IPS DF 4.7 (cell line): ENCODE data around the gene ZNF740.
"Not testable (repeated sequence)": the region's sequence is repeated elsewhere in the genome, so short reads cannot be mapped to it uniquely, and the experiment has no call there.

Source experiments
- DNase-seq: peaks from one replicate; pipeline ENCODE4 v3.0.0-alpha.2; 2013; ENCODE audit warnings: low spot score; ENCODE audit errors: extremely low read depth

Gene ZNF740, protein sequence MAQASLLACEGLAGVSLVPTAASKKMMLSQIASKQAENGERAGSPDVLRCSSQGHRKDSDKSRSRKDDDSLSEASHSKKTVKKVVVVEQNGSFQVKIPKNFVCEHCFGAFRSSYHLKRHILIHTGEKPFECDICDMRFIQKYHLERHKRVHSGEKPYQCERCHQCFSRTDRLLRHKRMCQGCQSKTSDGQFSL

GRCh38 chr12:53180220-53180930 is at the start of gene ZNF740, which contains the start of gene CSAD:
ZNF740 (plus strand) TSS chr12:53180722; CDS start chr12:53181984, 1,262 bp downstream.
CSAD (minus strand) TSS chr12:53180925; CDS start chr12:53173470, 7,455 bp downstream.
- peak; percentile 93 for DNase-seq

DNA sequence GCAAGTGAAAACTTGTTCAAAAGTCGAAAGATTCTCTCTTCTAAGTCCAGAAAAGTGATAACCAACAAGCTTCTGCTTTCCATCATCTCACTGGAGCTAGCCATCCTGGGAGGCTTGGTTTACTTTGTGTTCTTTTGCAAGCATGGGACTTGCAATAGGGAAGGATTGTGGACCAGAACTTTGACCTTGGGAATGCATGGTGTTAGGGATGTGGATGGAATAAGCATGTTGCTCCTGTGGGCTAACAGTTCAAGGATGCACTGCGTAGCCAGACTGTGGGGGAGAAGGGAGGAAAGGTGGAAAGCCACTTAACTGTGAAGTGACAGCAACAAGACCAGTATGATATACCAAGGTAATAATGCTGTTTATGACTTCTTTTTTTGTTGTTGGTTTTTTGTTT is 48.7 kb upstream of the ZNF740 start:
- no peak for DNase-seq

GRCh38 chr12:53133722-53134121 is 46.8 kb upstream of the ZNF740 start:
- no peak for DNase-seq

GRCh38 chr12:53143355-53143754 is 37.2 kb upstream of the ZNF740 start:
- DNase-seq, result no peak

- DNase-seq, result no peak
Observed at GRCh38 chr12:53145383-53146260, 34.9 kb upstream of the ZNF740 start.

- DNase-seq, result no peak
Observed at GRCh38 chr12:53147181-53147580, 33.3 kb upstream of the ZNF740 start.

DNA sequence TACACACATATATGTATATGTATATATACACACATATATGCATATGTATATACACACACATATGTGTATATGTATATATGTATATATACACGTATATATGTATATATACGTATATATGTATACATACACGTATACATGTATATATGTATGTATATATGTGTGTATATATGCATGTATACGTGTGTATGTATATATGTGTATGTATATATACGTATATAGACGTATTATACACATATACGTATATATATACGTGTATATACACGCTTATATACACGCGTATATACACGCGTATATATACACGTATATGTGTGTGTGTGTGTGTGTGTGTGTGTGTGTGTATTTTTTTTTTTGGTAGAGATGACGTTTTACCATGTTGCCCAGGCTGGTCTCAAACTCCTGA is 32.9 kb upstream of the ZNF740 start:
- no peak for DNase-seq

DNA sequence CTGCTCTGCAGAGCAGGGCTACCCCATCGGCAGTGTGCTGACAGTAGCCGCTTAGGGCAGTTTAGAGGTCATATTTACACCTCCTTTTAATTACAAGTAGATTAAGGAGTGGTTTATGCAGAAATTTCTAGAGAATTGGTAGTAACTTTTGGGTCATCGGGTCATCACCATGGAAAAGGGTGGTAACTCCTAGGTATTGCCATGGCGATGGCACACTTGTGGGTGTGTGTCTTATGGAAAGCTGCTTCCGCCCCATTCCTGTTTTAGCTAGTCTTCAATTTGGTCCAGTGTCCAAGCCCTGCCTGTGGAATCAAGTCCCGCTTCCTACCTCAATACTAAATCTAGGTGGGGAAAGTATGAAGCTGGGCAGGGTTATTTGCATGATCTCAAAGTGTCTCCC is 29.5 kb upstream of the ZNF740 start:
- DNase-seq, result no peak

GRCh38 chr12:53152390-53152789 is 28.1 kb upstream of the ZNF740 start:
- DNase-seq, result no peak

DNA sequence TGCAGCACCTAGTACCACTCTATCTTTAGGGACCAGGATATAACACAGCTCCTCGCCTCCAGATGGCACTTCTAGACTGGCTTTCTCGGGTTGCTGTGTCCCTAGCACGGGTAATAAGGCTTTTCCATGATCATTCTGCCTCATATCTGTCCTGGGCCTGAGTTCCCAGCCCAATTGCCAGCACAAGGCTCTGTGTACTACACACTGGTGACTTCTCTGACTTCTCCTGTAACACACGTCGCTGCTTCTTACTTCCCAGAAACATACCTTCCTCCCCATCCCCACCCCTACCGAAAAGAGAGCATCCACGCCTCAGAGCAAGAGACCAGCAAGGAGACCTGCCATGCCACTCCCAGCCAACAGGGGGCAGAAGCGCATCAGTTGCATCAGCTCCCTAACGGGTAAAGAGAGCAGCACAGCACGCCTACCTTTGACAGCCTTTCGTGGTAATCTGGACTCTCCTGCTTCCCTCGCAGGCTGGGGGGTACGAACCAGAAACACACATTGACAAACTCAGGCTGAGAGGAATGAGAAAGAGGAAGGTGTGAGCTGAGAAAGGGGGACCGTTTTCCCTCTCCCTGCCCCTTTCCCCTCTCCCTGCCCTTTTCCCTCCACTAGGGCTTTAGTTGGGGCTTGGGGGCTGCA is 21.2 kb upstream of the ZNF740 start:
- peak; percentile 80 for DNase-seq

DNA sequence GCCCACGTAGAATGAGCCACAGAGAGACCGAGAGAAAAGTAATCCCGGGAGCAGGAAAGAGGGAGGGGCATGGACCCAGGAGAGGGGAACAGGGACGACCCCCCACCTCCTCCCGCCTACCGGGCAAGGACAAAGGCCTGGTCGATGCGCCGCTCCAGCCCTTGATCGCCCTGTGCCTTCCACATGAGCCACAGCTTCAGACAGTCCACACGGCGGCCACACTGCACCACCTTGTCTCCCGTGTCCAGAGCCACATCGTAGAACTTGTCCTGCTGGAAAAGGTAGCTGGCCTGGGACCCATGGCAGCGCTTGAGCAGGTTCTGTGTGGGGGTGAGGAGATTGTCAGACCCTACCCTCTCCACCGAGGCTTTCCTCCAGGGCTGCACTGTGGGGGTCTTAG is 20.5 kb upstream of the ZNF740 start:
- no peak for DNase-seq

GRCh38 chr12:53160673-53161072 is 19.8 kb upstream of the ZNF740 start:
- no peak for DNase-seq

DNA sequence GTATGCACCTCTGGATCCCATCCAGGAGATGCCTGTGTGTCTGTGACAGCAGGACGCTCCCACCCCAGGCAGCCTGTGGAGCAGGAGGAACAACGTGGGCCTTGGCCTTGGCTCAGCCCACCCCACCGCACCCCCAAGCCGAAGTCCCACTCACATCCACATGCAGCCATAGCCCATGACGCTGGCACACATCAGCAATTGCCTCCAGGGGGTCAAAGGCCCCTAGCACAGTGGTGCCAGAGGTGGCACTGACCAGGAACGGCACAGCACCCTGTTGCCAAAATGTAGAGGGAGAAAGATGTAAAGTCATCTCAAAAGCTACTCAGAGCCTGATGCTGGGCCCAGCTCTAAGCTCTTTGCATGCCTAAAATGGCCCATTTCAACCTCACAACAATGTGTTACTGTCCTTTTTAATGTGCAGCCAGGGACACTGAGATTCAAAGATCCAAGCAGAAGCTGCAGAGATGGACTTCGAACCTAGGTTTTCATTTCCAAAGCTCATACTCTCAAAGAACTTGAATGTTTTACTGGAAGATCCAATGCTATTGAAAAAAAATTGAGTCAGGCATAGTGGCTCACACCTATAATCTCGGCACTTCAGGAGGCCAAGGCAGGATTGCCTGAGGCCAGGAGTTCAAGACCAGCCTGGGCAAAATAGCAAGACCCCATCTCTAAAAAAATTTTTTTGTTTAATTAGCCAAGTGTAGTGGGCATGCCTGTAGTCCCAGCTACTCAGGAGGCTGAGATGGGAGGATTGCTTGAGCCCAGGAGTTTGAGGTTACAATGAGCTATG is 19.2 kb upstream of the ZNF740 start:
- no peak for DNase-seq

- not testable (repeated sequence) for DNase-seq
Observed at GRCh38 chr12:53163008-53163407, 17.5 kb upstream of the ZNF740 start.

DNA sequence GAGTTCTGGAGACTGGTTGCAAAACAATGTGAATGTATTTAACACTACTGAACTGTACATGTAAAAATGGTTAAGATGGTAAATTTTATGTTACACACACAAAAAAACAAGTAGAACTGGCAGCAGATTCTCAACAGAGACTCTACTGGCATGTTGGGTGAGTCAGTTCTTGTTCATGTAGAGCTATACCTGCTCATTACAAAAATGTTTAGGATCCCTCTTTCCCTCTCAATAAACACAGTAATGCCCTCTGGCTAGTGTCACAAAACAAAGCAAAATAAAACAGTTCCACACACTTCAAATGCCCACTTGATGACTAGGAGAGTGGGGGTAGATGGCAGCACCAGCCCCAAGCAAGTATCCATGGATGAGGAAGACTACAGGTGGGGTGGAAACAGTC is 13.7 kb upstream of the ZNF740 start:
- DNase-seq, result no peak

GRCh38 chr12:53169644-53170043 is 10.9 kb upstream of the ZNF740 start:
- DNase-seq, result no peak

GRCh38 chr12:53170215-53170614 is 10.3 kb upstream of the ZNF740 start:
- no peak for DNase-seq

DNA sequence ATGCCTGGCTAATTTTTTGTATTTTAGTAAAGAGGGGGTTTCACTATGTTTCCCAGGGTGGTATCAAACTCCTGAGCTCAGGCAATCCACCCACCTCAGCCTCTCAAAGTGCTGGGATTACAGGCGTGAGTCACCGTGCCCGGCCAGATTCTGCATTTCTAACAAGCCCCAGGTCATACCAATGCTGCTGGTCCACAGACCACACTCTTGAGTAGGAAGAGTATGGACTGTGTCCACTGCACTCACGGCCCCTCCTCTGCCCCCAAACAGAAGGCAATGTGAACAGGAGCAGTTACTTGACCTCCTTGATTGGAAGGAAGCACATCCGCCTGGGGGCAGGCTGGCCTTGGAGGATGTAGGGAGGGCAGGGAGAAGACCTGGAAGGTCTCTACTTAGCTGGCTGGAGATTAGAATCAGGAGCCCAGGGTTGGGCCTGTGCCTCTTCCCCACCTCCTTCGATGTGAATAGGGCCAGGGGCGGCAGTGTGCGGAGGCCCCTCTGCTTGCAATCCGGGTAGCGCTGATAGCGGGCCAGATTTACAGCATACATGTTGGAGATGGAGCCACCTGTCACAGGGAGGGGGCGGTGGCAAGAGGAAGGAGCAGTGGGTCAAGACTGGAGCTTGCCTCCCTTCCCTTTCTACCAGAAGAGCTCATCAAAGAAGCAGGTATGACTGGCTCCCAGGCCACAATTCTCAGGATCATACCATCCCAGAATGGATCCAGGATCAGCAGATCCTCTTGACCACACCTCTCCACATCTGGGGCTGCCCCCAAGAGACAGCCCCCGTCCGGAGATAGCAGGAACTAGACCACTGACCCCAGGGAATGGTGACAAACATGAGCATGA is 9.4 kb upstream of the ZNF740 start:
- no peak for DNase-seq

GRCh38 chr12:53171725-53172329 is 8.7 kb upstream of the ZNF740 start:
- no peak for DNase-seq
